ENCODE measurements around the gene ANKRD11.

DNA sequence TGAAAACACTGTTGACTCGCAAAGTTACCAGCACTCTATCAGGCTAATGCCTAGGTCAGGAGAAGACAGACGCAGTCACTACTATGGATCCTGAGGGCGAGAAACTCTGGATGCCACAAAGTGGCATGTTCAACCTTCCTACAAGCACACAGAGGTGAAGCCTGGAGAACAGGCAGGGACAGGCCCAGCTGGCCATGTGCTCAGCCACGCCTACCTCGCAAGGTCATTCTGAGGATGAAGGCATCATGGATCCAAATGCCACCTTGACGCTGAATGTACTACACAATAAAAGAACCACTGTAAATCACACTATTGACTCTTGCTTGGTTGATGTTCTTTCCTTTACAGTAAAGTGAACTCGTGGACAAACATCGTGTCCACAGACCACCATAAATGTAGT, 85.8 kb downstream of the ANKRD11 start:
- TF ChIP-seq, protein P1, sequence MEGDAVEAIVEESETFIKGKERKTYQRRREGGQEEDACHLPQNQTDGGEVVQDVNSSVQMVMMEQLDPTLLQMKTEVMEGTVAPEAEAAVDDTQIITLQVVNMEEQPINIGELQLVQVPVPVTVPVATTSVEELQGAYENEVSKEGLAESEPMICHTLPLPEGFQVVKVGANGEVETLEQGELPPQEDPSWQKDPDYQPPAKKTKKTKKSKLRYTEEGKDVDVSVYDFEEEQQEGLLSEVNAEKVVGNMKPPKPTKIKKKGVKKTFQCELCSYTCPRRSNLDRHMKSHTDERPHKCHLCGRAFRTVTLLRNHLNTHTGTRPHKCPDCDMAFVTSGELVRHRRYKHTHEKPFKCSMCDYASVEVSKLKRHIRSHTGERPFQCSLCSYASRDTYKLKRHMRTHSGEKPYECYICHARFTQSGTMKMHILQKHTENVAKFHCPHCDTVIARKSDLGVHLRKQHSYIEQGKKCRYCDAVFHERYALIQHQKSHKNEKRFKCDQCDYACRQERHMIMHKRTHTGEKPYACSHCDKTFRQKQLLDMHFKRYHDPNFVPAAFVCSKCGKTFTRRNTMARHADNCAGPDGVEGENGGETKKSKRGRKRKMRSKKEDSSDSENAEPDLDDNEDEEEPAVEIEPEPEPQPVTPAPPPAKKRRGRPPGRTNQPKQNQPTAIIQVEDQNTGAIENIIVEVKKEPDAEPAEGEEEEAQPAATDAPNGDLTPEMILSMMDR (IDR thresholded peaks at IDR 0.05) = no peak
- no peak for TF ChIP-seq EP300 (IDR thresholded peaks at IDR 0.05)
- TF ChIP-seq POLR2A (IDR thresholded peaks at IDR 0.05) = no peak
- TF ChIP-seq POLR2AphosphoS5 (IDR thresholded peaks at IDR 0.05) = no peak
